ENCODE measurements around the gene NGEF.

Gene NGEF

GRCh38 chr2:232976666-232977437, 36.2 kb downstream of the NGEF start:
- TF ChIP-seq CTCF (conservative IDR thresholded peaks at IDR 0.05; ENCODE audit: low read length): no peak
- DNase-seq (ENCODE audit: low read depth): no peak
- no peak overlapping the region for H3K4me3 ChIP-seq (ENCODE audit: low read length)

GRCh38 chr2:232976176-232976575, 36.9 kb downstream of the NGEF start:
- no peak for TF ChIP-seq CTCF (conservative IDR thresholded peaks at IDR 0.05; ENCODE audit: low read length)
- H3K4me3 ChIP-seq (ENCODE audit: low read length): no peak overlapping the region
- no peak for DNase-seq (ENCODE audit: low read depth)

- no peak overlapping the region for H3K4me3 ChIP-seq (ENCODE audit: low read length)
- TF ChIP-seq CTCF (conservative IDR thresholded peaks at IDR 0.05; ENCODE audit: low read length): no peak
- no peak for DNase-seq (ENCODE audit: low read depth)
These were observed 38.7 kb downstream of the NGEF start for GRCh38 chr2:232974396-232974795.

GRCh38 chr2:232973796-232974195, 39.3 kb downstream of the NGEF start:
- no peak for TF ChIP-seq CTCF (conservative IDR thresholded peaks at IDR 0.05; ENCODE audit: low read length)
- H3K4me3 ChIP-seq (ENCODE audit: low read length): no peak overlapping the region
- DNase-seq (ENCODE audit: low read depth): no peak

GRCh38 chr2:232973011-232973735, 39.9 kb downstream of the NGEF start:
- DNase-seq (ENCODE audit: low read depth): no peak
- H3K4me3 ChIP-seq (ENCODE audit: low read length): no peak overlapping the region
- no peak for TF ChIP-seq CTCF (conservative IDR thresholded peaks at IDR 0.05; ENCODE audit: low read length)

- DNase-seq (ENCODE audit: low read depth): no peak
- H3K4me3 ChIP-seq (ENCODE audit: low read length): no peak overlapping the region
- TF ChIP-seq CTCF (conservative IDR thresholded peaks at IDR 0.05; ENCODE audit: low read length): no peak
These were observed 41.3 kb downstream of the NGEF start for GRCh38 chr2:232971744-232972143.

- DNase-seq (ENCODE audit: low read depth): no peak
- H3K4me3 ChIP-seq (ENCODE audit: low read length): no peak overlapping the region
- TF ChIP-seq CTCF (conservative IDR thresholded peaks at IDR 0.05; ENCODE audit: low read length): no peak
These were observed 43.0 kb downstream of the NGEF start for GRCh38 chr2:232970051-232970450.

Data from AG10803 (cell line).